ENCODE measurements around the gene PIGX. TPM values are rescaled to one million over a fixed set of nuclear protein-coding genes. Genes with fewer than 3 reads are reported as not detected.
A peak's percentile ranks its signal among the peaks of the same experiment; 100 is the strongest.
"Not testable (repeated sequence)": the region's sequence is repeated elsewhere in the genome, so short reads cannot be mapped to it uniquely, and the experiment has no call there.

Gene PIGX
- total RNA-seq, 6 experiments from 2014 or later: 6.4 to 17.0 (median 7.2) TPM

- WGBS (ENCODE audit: insufficient coverage, low coverage, low lambda C conversion rate, missing lambda C conversion rate): 73% methylated on average over 2 of the region's 4 CpGs
- H3K9me3 ChIP-seq: no peaks in the 10 kb centered on the region
- H3K27ac ChIP-seq: no peak overlapping the region
- intact Hi-C loops (cut with DNase I): no loop called here
- H3K4me3 ChIP-seq: no peak overlapping the region
- no peak for DNase-seq
- TF ChIP-seq, protein P1, sequence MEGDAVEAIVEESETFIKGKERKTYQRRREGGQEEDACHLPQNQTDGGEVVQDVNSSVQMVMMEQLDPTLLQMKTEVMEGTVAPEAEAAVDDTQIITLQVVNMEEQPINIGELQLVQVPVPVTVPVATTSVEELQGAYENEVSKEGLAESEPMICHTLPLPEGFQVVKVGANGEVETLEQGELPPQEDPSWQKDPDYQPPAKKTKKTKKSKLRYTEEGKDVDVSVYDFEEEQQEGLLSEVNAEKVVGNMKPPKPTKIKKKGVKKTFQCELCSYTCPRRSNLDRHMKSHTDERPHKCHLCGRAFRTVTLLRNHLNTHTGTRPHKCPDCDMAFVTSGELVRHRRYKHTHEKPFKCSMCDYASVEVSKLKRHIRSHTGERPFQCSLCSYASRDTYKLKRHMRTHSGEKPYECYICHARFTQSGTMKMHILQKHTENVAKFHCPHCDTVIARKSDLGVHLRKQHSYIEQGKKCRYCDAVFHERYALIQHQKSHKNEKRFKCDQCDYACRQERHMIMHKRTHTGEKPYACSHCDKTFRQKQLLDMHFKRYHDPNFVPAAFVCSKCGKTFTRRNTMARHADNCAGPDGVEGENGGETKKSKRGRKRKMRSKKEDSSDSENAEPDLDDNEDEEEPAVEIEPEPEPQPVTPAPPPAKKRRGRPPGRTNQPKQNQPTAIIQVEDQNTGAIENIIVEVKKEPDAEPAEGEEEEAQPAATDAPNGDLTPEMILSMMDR (IDR thresholded peaks at IDR 0.05): no peak
- TF ChIP-seq POLR2A (IDR thresholded peaks at IDR 0.05): no peak
- no peaks in the 10 kb centered on the region for H3K36me3 ChIP-seq
- H3K27me3 ChIP-seq: no peaks in the 10 kb centered on the region
- ATAC-seq: no peak
- H3K4me1 ChIP-seq: peaks cover 0 to 6% (median 1%) of the 10 kb centered on the region in 4 donors
Observed at GRCh38 chr3:196706731-196707130, 5.4 kb upstream of the PIGX start.

- Histone ChIP-seq H3K27ac (no peak overlapping the region), H3K36me3 (no peaks in the 10 kb centered on the region), H3K4me1 (peaks cover 0 to 6% (median 1%) of the 10 kb centered on the region in 4 donors), H3K4me3 (no peak overlapping the region), H3K9me3 (no peaks in the 10 kb centered on the region), H3K27me3 (no peaks in the 10 kb centered on the region)
- ATAC-seq (no peak), DNase-seq (no peak)
- intact Hi-C loops (cut with DNase I): no loop called here
- TF ChIP-seq, protein P1 (IDR thresholded peaks at IDR 0.05): no peak
- TF ChIP-seq POLR2A (IDR thresholded peaks at IDR 0.05): no peak
- WGBS (ENCODE audit: insufficient coverage, low coverage, low lambda C conversion rate, missing lambda C conversion rate): 86% methylated on average over 8 of the region's 8 CpGs
Observed at GRCh38 chr3:196707566-196707965, 4.6 kb upstream of the PIGX start.

DNA sequence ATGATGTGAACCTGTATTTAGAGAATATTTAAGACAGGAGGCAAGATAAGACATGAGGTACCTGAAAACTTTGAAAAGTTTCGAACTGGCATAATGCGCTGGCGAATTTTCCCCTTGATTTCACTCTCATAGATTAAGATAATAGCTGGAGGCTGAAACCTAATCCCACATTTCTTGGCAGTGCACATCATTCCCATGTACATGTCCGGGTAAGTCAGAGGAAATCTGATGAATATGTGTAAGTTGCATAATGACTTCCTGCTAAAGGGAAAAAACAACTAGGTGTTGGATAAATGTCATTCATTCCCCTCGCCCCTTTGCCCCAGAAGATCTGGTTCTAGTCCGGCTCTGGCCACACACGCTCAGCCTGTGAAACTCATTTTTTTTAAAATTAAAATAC, 3.7 kb upstream of the PIGX start:
- WGBS (ENCODE audit: insufficient coverage, low coverage, low lambda C conversion rate, missing lambda C conversion rate): 67% methylated on average over 7 of the region's 7 CpGs
- Histone ChIP-seq H3K9me3 (no peaks in the 10 kb centered on the region), H3K27ac (no peak overlapping the region), H3K4me3 (no peak overlapping the region), H3K4me1 (peaks cover 0 to 12% (median 5%) of the 10 kb centered on the region in 4 donors), H3K36me3 (no peaks in the 10 kb centered on the region), H3K27me3 (no peaks in the 10 kb centered on the region)
- no peak for TF ChIP-seq POLR2A (IDR thresholded peaks at IDR 0.05)
- TF ChIP-seq, protein P1 (IDR thresholded peaks at IDR 0.05): no peak
- intact Hi-C loops (cut with DNase I): no loop called here
- no peak for DNase-seq
- no peak for ATAC-seq

GRCh38 chr3:196712514-196713413, 587 bp downstream of the PIGX start:
- WGBS (ENCODE audit: insufficient coverage, low coverage, low lambda C conversion rate, missing lambda C conversion rate): 26% methylated on average over 12 of the region's 64 CpGs
- ATAC-seq: peak; percentile 79 to 87 (median 83)

GRCh38 chr3:196717162-196717561, 5.0 kb downstream of the PIGX start:
- DNase-seq; H3K4me3 ChIP-seq; H3K27ac ChIP-seq; H3K36me3 ChIP-seq; H3K27me3 ChIP-seq; H3K4me1 ChIP-seq; intact Hi-C loops (cut with DNase I); ATAC-seq; H3K9me3 ChIP-seq: not testable (repeated sequence)
- 85% methylated on average over 3 of the region's 3 CpGs for WGBS (ENCODE audit: insufficient coverage, low coverage, low lambda C conversion rate, missing lambda C conversion rate)

More at GRCh38 chr3:196712514-196713413, 587 bp downstream of the PIGX start:
- Histone ChIP-seq H3K9me3 (no peaks in the 10 kb centered on the region), H3K4me3 (peak overlapping the region; percentile 64 to 95 (median 90)), H3K36me3 (no peaks in the 10 kb centered on the region), H3K4me1 (peaks cover 0 to 13% (median 5%) of the 10 kb centered on the region in 4 donors), H3K27ac (peak overlapping the region; percentile 30 to 84 (median 81)), H3K27me3 (no peaks in the 10 kb centered on the region)
- TF ChIP-seq, protein P1 (IDR thresholded peaks at IDR 0.05): peak in 1 of 4 donors; percentile 6
- peak; percentile 31 for TF ChIP-seq POLR2A (IDR thresholded peaks at IDR 0.05)
- peak; percentile 74 to 81 (median 78) for DNase-seq
- intact Hi-C loops (cut with DNase I): no loop called here

Measured in right lobe of liver (tissue), 6 donors.